Ascending aorta (tissue), 2 donors: Measurements from ENCODE around the gene CFAP100. TPM values are rescaled to one million over a fixed set of nuclear protein-coding genes. Genes with fewer than 3 reads are reported as not detected.

Source experiments
- DNase-seq, 2 donors: peaks; one replicate each; pipeline ENCODE4 v3.0.0-alpha.2; 2019; ENCODE audit warnings: low spot score in 2 of 2
- H3K27ac ChIP-seq, 2 donors: fragments of 200-600 bp; sonication (generic); one replicate each; pipeline ENCODE4 v1.5.1; 2016 to 2017; ENCODE audit warnings: mild to moderate bottlenecking in 1 of 2
- H3K27me3 ChIP-seq: fragments of 200-600 bp; sonication (generic); one replicate; pipeline ENCODE4 v1.5.1; 2017
- H3K36me3 ChIP-seq, 2 donors: fragments of 200-600 bp; sonication (generic); one replicate each; pipeline ENCODE4 v1.5.1; 2016
- H3K4me1 ChIP-seq, 2 donors: fragments of 200-600 bp; sonication (generic); one replicate each; pipeline ENCODE4 v1.5.1; 2016 to 2017; ENCODE audit warnings: mild to moderate bottlenecking in 1 of 2
- H3K4me3 ChIP-seq, 2 donors: fragments of 200-600 bp; sonication (generic); one replicate each; pipeline ENCODE4 v1.5.1; 2016 to 2017; ENCODE audit warnings: mild to moderate bottlenecking in 1 of 2
- H3K9me3 ChIP-seq, 2 donors: fragments of 200-600 bp; sonication (generic); one replicate each; pipeline ENCODE4 v1.5.1; 2016
- intact Hi-C: fragments of 100-400 bp; cut with DNase I; formaldehyde crosslinking; loops from one replicate; pipeline ENCODE4 v1.15.1; 2023
- total RNA-seq: library from RNA; depleted of rRNA; stranded (reverse); fragments of >200 nt; gene quantifications from one replicate; pipeline ENCODE4 v1.1.0, GENCODE V29; 2016
- TF ChIP-seq, protein P1 (sequence below), 3 experiments: fragments of 200-600 bp in 2 of 3; fragments of 450-650 bp in 1 of 3; sonication (generic) in 2 of 3; IDR thresholded peaks; one replicate each; pipeline ENCODE4 v1.5.1; 2016 to 2019; ENCODE audit warnings: antibody characterized with exemption in 3 of 3, mild to moderate bottlenecking in 1 of 3, moderate library complexity in 1 of 3

CFAP100 gene
- total RNA-seq, 1 donor from 2014 or later, result not detected

DNA sequence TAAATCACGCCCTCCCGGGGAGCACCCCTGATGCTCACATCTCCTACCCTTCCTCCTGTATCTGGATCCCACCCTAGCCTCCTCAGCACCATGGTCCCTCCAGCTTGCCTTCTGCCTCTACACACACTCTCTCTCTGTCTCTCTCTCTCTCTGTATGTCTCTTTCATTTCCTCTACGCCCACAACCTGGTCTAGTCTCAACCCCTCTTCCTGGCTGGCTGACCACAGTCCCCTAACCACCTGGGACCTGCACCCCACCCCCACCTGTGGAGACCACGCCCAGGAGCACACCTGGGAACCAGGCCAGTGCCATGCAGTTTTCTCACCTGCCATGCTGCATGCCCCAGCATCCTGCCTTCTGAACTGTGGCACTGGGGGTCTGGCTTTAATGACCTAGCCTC is 4.0 kb upstream of the CFAP100 start:
- H3K4me1 ChIP-seq, result peaks cover 4 to 6% of the 10 kb centered on the region in 2 donors
- H3K27me3 ChIP-seq, result no peaks in the 10 kb centered on the region
- DNase-seq, result peak in 1 of 2 donors; percentile 49
- H3K4me3 ChIP-seq, result no peak overlapping the region
- TF ChIP-seq, protein P1, sequence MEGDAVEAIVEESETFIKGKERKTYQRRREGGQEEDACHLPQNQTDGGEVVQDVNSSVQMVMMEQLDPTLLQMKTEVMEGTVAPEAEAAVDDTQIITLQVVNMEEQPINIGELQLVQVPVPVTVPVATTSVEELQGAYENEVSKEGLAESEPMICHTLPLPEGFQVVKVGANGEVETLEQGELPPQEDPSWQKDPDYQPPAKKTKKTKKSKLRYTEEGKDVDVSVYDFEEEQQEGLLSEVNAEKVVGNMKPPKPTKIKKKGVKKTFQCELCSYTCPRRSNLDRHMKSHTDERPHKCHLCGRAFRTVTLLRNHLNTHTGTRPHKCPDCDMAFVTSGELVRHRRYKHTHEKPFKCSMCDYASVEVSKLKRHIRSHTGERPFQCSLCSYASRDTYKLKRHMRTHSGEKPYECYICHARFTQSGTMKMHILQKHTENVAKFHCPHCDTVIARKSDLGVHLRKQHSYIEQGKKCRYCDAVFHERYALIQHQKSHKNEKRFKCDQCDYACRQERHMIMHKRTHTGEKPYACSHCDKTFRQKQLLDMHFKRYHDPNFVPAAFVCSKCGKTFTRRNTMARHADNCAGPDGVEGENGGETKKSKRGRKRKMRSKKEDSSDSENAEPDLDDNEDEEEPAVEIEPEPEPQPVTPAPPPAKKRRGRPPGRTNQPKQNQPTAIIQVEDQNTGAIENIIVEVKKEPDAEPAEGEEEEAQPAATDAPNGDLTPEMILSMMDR (IDR thresholded peaks at IDR 0.05), result no peak
- no peaks in the 10 kb centered on the region for H3K36me3 ChIP-seq
- intact Hi-C loops, result no loop called here
- no peak overlapping the region for H3K27ac ChIP-seq
- H3K9me3 ChIP-seq, result no peaks in the 10 kb centered on the region

DNA sequence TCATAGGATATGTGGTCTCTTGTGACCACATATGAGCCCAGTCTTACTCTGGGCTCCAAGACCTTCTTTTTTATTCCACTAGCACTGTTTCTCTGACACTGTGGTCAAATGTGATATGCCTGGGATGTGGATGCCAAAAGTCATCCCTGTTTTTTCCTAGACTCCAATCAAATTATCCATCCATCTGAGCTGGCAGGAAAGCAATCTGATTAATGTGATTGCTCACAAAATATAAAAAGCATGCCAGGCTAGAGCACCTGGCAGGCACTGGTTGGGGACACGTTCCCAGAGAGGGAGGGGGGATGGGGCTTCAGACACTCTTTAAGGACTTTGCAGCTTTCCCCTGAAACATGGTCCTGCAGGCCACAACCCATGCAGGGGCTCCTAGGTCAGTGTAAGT is 3.1 kb upstream of the CFAP100 start:
- Histone ChIP-seq H3K36me3 (no peaks in the 10 kb centered on the region), H3K4me1 (peaks cover 4 to 6% of the 10 kb centered on the region in 2 donors), H3K9me3 (no peaks in the 10 kb centered on the region), H3K4me3 (no peak overlapping the region), H3K27ac (no peak overlapping the region), H3K27me3 (no peaks in the 10 kb centered on the region)
- TF ChIP-seq, protein P1 (IDR thresholded peaks at IDR 0.05), result no peak
- intact Hi-C loops, result no loop called here
- DNase-seq, result peak in 1 of 2 donors; percentile 2

GRCh38 chr3:126392246-126392645 is 2.5 kb upstream of the CFAP100 start:
- Histone ChIP-seq H3K27me3 (no peaks in the 10 kb centered on the region), H3K27ac (no peak overlapping the region), H3K9me3 (no peaks in the 10 kb centered on the region), H3K36me3 (no peaks in the 10 kb centered on the region), H3K4me1 (peaks cover 4 to 6% of the 10 kb centered on the region in 2 donors), H3K4me3 (no peak overlapping the region)
- peak in 1 of 2 donors; percentile 49 for DNase-seq
- intact Hi-C loops, result no loop called here
- TF ChIP-seq, protein P1 (IDR thresholded peaks at IDR 0.05), result no peak

DNA sequence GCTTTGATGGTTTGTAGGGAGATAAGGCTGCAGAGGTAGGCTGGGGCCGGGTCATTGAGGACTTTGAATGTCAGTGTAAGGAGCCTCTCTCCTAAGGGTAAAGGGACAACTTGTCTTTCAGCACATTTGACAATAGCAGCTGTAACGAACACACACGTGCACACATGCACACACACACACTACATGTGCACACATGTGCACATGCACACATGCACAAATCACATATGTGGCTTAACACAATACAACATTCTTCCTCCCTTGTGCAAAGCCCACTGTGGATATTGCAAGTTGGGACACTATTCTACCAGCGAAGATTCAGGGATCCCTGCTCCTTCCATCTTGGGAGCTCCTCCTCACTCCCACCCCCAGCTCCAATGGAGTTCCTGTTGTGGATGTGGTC is 1.1 kb upstream of the CFAP100 start:
- TF ChIP-seq, protein P1 (IDR thresholded peaks at IDR 0.05), result no peak
- H3K27ac ChIP-seq, result no peak overlapping the region
- H3K36me3 ChIP-seq, result no peaks in the 10 kb centered on the region
- no peaks in the 10 kb centered on the region for H3K27me3 ChIP-seq
- H3K4me1 ChIP-seq, result peaks cover 4 to 5% of the 10 kb centered on the region in 2 donors
- peak in 1 of 2 donors; percentile 28 for DNase-seq
- no peaks in the 10 kb centered on the region for H3K9me3 ChIP-seq
- intact Hi-C loops, result no loop called here
- no peak overlapping the region for H3K4me3 ChIP-seq

- intact Hi-C loops, result no loop called here
- DNase-seq, result no peak
- no peaks in the 10 kb centered on the region for H3K36me3 ChIP-seq
- peak overlapping the region; percentile 20 to 54 for H3K4me3 ChIP-seq
- H3K27ac ChIP-seq, result no peak overlapping the region
- no peaks in the 10 kb centered on the region for H3K27me3 ChIP-seq
- H3K9me3 ChIP-seq, result no peaks in the 10 kb centered on the region
- TF ChIP-seq, protein P1 (IDR thresholded peaks at IDR 0.05), result no peak
- H3K4me1 ChIP-seq, result no peaks in the 10 kb centered on the region
Observed at GRCh38 chr3:126394977-126395321, 240 bp downstream of the CFAP100 start.
